CD4-positive, alpha-beta T cell (primary cell): ENCODE data around the gene IRF6. TPM values are rescaled to one million over a fixed set of nuclear protein-coding genes. Genes with fewer than 3 reads are reported as not detected.

Source experiments
- ATAC-seq: fragments of 200-7000 bp; cut with Tn5 transposase; one replicate; pipeline ENCODE4 v1.10.0; 2022; ENCODE audit warnings: mild to moderate bottlenecking; ENCODE audit not compliant: poor library complexity
- CTCF ChIA-PET: fragments of 350-600 bp; sonication (Branson Sonifier 250); formaldehyde crosslinking; loops from one replicate; lab custom pipeline; 2021; ENCODE audit warnings: antibody characterized with exemption, inconsistent platforms; lab: Charles Lee
- POLR2A ChIA-PET: fragments of 350-600 bp; sonication (Branson Sonifier 250); formaldehyde crosslinking; loops from one replicate; lab custom pipeline; 2021; ENCODE audit warnings: antibody characterized with exemption, inconsistent platforms; lab: Charles Lee
- DNase-seq, 14 experiments: peaks; one replicate each; pipeline ENCODE4 v3.0.0-alpha.2; 2013 to 2020; ENCODE audit warnings: mixed read lengths in 2 of 14
- H3K27ac ChIP-seq, 2 donors: one replicate each; pipeline versions ENCODE4 v1.5.1 to v1.7.0; 2013; ENCODE audit warnings: low read length in 2 of 2, low read depth in 1 of 2, mild to moderate bottlenecking in 1 of 2
- H3K27me3 ChIP-seq, 2 experiments: 1 replicate in 1 of 2; 2 replicates in 1 of 2; pipeline versions ENCODE4 v1.6.1 to v1.7.0; 2013; ENCODE audit warnings: low read length in 2 of 2, control low read depth in 1 of 2, mild to moderate bottlenecking in 1 of 2, moderate library complexity in 1 of 2; ENCODE audit not compliant: insufficient read depth in 2 of 2, control insufficient read depth in 1 of 2
- H3K36me3 ChIP-seq: one replicate; pipeline ENCODE4 v1.6.1; 2013; ENCODE audit warnings: low read length, control low read depth; ENCODE audit not compliant: insufficient read depth
- H3K4me1 ChIP-seq: one replicate; pipeline ENCODE4 v1.6.1; 2013; ENCODE audit warnings: low read length, control low read depth; ENCODE audit not compliant: insufficient read depth
- H3K4me3 ChIP-seq: one replicate; pipeline ENCODE4 v1.5.1; 2013; ENCODE audit warnings: mild to moderate bottlenecking, low read length, moderate library complexity
- H3K9me3 ChIP-seq, 2 experiments: 1 replicate in 1 of 2; 2 replicates in 1 of 2; pipeline versions ENCODE4 v1.6.1 to v1.7.0; 2013; ENCODE audit warnings: low read length in 2 of 2, mild to moderate bottlenecking in 2 of 2, control low read depth in 1 of 2, moderate library complexity in 1 of 2; ENCODE audit not compliant: control insufficient read depth in 1 of 2, insufficient read depth in 1 of 2
- H3K27ac Mint-ChIP-seq: one replicate; pipeline ENCODE4 v1.8.0; 2020; ENCODE audit warnings: mixed read lengths
- H3K27me3 Mint-ChIP-seq: one replicate; pipeline ENCODE4 v1.8.0; 2021; ENCODE audit warnings: mixed read lengths
- H3K36me3 Mint-ChIP-seq: one replicate; pipeline ENCODE4 v1.8.0; 2021; ENCODE audit warnings: low read depth, mixed read lengths
- H3K4me1 Mint-ChIP-seq: one replicate; pipeline ENCODE4 v1.8.0; 2021; ENCODE audit warnings: low read depth, mixed read lengths
- H3K4me3 Mint-ChIP-seq: one replicate; pipeline ENCODE4 v1.8.0; 2020; ENCODE audit warnings: mild to moderate bottlenecking, mixed read lengths
- H3K9me3 Mint-ChIP-seq: one replicate; pipeline ENCODE4 v1.8.0; 2020; ENCODE audit warnings: mixed read lengths
- intact Hi-C, 2 experiments: fragments of 100-400 bp; cut with DNase I in 1 of 2; cut with micrococcal nuclease in 1 of 2; formaldehyde crosslinking; loops; one replicate each; pipeline versions ENCODE4 v1.15.1 to v1.9.0; 2023 to 2025; cut with DNase I, micrococcal nuclease
- total RNA-seq, 174 experiments: library from RNA in 2 of 174; stranded (reverse) in 2 of 174; gene quantifications; one replicate each; pipeline ENCODE4 v1.2.3 and lab custom pipeline; 2021 to 2026
- TF ChIP-seq, protein P1 (sequence below): fragments of 200-600 bp; IDR thresholded peaks from one replicate; pipeline ENCODE4 v1.8.0; 2022; ENCODE audit warnings: antibody characterized with exemption, mild to moderate bottlenecking

The IRF6 gene
- total RNA-seq, 2 experiments from 2014 or later, result 0.74 to 1.7 TPM

DNA sequence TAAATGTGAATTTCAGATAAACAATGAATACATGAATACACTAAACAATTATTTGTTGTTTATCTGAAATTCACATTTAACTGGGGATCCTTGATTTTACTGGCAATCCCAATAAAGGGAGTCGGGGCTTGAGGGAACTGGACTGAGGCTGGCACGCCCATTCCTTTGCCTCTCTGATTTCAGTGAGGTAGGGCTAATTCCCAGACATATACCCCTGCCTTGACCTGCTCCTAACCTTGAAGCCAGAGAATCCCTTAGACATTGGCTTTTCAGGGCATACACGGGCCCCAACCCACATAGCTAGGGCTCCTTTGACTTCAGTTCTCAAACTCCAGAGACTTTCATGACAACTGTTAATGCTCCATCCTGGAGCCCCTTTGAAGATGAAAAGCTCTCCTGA lies 11.0 kb upstream of the IRF6 start:
- DNase-seq (no peak), ATAC-seq (no peak)
- Mint-ChIP-seq H3K36me3 (no peaks in the 10 kb centered on the region), H3K4me1 (peaks cover 10% of the 10 kb centered on the region), H3K9me3 (no peaks in the 10 kb centered on the region), H3K27ac (no peak overlapping the region), H3K27me3 (peaks cover 10% of the 10 kb centered on the region), H3K4me3 (no peak overlapping the region)
- CTCF ChIA-PET, result interaction anchor here (1.3 kb wide), 1 partner anchor 43 kb away, joined by 3 read pairs; no protein-coding TSS in a partner anchor
- Histone ChIP-seq H3K4me3 (no peak overlapping the region), H3K27me3 (peaks cover 5 to 7% of the 10 kb centered on the region in 2 experiments), H3K9me3 (no peaks in the 10 kb centered on the region), H3K36me3 (no peaks in the 10 kb centered on the region), H3K27ac (no peak overlapping the region), H3K4me1 (peaks cover 5% of the 10 kb centered on the region)
- intact Hi-C loops, result no loop called here
- TF ChIP-seq, protein P1, sequence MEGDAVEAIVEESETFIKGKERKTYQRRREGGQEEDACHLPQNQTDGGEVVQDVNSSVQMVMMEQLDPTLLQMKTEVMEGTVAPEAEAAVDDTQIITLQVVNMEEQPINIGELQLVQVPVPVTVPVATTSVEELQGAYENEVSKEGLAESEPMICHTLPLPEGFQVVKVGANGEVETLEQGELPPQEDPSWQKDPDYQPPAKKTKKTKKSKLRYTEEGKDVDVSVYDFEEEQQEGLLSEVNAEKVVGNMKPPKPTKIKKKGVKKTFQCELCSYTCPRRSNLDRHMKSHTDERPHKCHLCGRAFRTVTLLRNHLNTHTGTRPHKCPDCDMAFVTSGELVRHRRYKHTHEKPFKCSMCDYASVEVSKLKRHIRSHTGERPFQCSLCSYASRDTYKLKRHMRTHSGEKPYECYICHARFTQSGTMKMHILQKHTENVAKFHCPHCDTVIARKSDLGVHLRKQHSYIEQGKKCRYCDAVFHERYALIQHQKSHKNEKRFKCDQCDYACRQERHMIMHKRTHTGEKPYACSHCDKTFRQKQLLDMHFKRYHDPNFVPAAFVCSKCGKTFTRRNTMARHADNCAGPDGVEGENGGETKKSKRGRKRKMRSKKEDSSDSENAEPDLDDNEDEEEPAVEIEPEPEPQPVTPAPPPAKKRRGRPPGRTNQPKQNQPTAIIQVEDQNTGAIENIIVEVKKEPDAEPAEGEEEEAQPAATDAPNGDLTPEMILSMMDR, result no peak
- POLR2A ChIA-PET, result no interaction called here

DNA sequence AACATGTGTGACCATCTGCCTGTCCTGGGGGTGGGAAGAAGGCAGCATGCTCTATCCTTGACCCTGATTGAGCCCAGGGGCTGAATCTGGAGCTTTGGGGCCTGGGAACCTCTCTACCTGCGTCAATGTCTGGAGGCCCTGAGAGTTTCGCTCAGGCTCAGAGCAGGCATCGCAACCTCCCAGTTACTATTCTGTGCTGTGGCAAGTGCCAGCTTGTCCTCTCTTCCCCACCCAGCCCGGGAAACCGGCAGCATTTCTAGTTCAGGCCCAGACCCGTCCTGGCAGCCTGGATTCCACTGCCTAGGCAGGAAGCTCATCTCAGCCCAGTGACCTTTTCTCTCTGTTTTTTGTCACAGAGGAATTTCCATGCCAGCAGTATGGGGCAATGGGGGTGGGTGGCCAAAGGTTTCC lies 10.0 kb upstream of the IRF6 start:
- POLR2A ChIA-PET, result interaction anchor here (1.2 to 1.5 kb wide), 2 partner anchors 16 to 31 kb away, joined by 3 to 4 read pairs; partner anchors contain the start of gene C1orf74
- CTCF ChIA-PET, result no interaction called here
- Mint-ChIP-seq H3K27ac (no peak overlapping the region), H3K27me3 (peaks cover 6% of the 10 kb centered on the region), H3K4me3 (no peak overlapping the region), H3K4me1 (peaks cover 10% of the 10 kb centered on the region), H3K36me3 (no peaks in the 10 kb centered on the region), H3K9me3 (no peaks in the 10 kb centered on the region)
- Histone ChIP-seq H3K4me1 (peaks cover 5% of the 10 kb centered on the region), H3K27ac (no peak overlapping the region), H3K4me3 (no peak overlapping the region), H3K27me3 (peaks cover 2 to 5% of the 10 kb centered on the region in 2 experiments), H3K36me3 (no peaks in the 10 kb centered on the region), H3K9me3 (no peaks in the 10 kb centered on the region)
- TF ChIP-seq, protein P1, result no peak
- DNase-seq, result no peak
- intact Hi-C loops, result no loop called here
- no peak for ATAC-seq

DNA sequence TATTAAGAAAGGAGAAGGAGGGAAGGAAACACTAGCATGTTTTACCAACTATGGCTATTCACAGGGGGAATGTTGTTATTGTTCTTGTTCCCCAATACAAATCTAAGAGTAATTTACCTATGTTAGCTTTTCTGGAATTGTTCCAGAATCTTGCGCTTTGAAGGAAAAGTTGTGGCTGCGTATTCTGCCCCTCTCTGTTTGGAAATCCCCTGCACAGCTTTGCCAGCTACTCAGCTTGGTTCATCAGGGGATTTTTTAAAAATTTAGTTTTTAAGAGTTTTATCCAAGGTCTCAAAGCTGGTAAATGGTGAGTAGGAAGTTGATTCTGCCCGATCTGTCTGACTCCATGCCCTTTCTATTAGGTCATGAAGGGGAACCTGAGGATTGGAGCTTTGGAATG lies 9.5 kb upstream of the IRF6 start:
- no peaks in the 10 kb centered on the region for H3K36me3 Mint-ChIP-seq
- H3K9me3 Mint-ChIP-seq, result no peaks in the 10 kb centered on the region
- H3K27ac ChIP-seq, result no peak overlapping the region
- ChIA-PET POLR2A (interaction anchor here (1.2 to 1.5 kb wide), 2 partner anchors 15 to 31 kb away, joined by 3 to 4 read pairs; partner anchors contain the start of gene C1orf74), CTCF (no interaction called here)
- H3K9me3 ChIP-seq, result no peaks in the 10 kb centered on the region
- peaks cover 10% of the 10 kb centered on the region for H3K4me1 Mint-ChIP-seq
- H3K27me3 ChIP-seq, result peaks cover 0 to 5% of the 10 kb centered on the region in 2 experiments
- peak in 2 of 14 experiments; percentile 52 to 63 for DNase-seq
- TF ChIP-seq, protein P1, result no peak
- H3K4me3 Mint-ChIP-seq, result no peak overlapping the region
- peaks cover 5% of the 10 kb centered on the region for H3K4me1 ChIP-seq
- intact Hi-C loops, result no loop called here
- H3K4me3 ChIP-seq, result no peak overlapping the region
- no peaks in the 10 kb centered on the region for H3K36me3 ChIP-seq
- no peak overlapping the region for H3K27ac Mint-ChIP-seq
- H3K27me3 Mint-ChIP-seq, result peaks cover 2% of the 10 kb centered on the region
- ATAC-seq, result peak; percentile 41
